ENCODE results near the gene ARMC7.

GRCh38 chr17:75081611-75082540 is 27.9 kb upstream of the ARMC7 start:
- TF ChIP-seq POLR2AphosphoS5 (IDR thresholded peaks at IDR 0.05) (no peak), POLR2A (IDR thresholded peaks at IDR 0.05) (no peak), EP300 (IDR thresholded peaks at IDR 0.05) (no peak)
- TF ChIP-seq, protein P1, sequence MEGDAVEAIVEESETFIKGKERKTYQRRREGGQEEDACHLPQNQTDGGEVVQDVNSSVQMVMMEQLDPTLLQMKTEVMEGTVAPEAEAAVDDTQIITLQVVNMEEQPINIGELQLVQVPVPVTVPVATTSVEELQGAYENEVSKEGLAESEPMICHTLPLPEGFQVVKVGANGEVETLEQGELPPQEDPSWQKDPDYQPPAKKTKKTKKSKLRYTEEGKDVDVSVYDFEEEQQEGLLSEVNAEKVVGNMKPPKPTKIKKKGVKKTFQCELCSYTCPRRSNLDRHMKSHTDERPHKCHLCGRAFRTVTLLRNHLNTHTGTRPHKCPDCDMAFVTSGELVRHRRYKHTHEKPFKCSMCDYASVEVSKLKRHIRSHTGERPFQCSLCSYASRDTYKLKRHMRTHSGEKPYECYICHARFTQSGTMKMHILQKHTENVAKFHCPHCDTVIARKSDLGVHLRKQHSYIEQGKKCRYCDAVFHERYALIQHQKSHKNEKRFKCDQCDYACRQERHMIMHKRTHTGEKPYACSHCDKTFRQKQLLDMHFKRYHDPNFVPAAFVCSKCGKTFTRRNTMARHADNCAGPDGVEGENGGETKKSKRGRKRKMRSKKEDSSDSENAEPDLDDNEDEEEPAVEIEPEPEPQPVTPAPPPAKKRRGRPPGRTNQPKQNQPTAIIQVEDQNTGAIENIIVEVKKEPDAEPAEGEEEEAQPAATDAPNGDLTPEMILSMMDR (IDR thresholded peaks at IDR 0.05): no peak

All from sigmoid colon (tissue), 4 donors.